ENCODE data around the gene SRRM2.

The SRRM2 gene

DNA sequence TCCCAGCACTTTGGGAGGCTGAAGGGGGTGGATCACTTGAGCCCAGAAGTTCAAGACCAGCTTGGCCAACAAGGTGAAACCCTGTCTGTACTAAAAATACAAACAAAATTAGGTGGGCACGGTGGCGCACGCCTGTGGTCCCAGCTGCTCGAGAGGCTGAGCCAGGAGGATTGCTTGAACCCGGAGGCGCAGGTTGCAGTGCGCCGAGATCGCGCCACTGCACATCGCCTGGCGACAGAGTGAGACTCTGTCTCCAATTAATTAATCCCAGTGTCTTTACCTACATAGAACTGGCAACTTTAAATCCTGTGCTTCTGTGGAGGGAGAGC, 26.2 kb downstream of the SRRM2 start:
- DNase-seq, result no peak

- no peak for DNase-seq
These were observed 26.9 kb downstream of the SRRM2 start for GRCh38 chr16:2779151-2779920.

- no peak for DNase-seq
These were observed 27.8 kb downstream of the SRRM2 start for GRCh38 chr16:2779978-2780898.

DNA sequence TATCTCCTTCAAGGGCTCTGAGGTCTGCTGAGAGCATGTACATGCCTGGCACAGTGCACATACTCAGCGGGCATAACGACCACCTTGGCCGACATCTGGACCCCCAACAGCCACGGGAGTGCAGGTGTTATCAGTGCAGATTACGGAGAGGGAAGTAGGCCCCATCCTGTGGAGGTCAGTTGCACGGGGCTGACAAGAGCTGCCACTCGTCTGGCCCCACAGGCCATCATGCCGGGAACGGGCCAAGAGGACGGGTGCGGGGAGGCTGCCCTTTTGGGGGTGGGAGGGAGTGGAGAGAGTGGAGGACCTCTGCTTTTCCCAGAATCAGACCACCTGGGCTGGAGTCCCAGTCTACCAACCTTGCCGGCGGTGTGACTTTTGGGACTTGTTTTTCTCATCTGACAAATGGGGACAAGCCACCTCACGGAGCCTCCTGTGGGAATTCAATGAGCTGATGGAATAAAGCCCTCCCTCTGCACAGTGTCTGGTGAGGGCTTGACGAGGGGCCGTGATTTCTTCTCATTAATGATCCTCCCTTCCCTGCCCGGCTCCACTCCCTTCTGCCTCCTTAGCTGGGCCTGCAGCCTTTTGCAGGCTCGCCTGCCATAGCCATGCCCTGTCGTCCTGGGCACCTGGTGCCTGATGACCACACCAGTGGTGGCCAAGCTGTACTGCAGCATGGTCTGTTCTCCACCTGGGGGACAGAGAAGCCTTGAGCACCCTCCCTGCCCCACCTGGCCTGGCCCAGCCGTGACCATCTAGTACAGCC, 30.3 kb downstream of the SRRM2 start:
- DNase-seq, result no peak

GRCh38 chr16:2783581-2784357, 31.3 kb downstream of the SRRM2 start:
- DNase-seq, result no peak

DNA sequence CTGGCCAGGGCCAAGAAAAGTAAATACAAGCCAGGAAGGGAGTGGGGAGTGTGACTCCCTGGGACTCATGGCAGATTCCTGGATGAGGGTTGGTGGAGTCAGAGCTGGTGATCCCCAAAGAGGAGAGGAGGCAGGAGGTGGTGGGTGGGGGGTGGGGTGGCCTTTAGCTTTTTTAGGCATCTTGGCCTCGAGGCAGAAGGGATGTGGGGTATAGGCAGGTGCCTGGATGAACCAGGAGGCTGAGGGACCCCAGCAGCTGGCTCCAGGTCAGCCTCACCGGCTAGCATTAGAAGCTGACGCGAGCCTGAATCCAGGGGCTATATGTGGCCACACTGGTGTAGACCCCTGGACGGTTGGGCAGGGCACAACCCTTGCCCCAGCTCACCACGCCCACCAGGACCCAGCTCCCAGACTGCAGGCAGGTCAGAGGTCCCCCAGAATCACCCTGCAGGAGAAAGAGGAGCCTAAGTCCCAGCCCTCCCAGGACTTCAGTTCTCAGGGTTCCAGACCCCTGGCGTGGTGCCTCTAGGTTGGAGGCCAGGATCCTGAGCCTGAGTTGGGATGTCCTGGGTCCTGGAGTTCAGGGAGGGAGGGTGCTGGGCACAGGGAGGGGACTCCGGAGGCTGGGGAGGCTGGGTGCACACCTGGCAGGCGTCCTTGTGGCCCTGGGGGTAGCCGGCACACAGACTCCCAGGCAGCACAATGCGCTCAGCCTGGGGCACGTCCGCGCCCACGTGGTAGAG, 32.1 kb downstream of the SRRM2 start:
- no peak for DNase-seq

DNA sequence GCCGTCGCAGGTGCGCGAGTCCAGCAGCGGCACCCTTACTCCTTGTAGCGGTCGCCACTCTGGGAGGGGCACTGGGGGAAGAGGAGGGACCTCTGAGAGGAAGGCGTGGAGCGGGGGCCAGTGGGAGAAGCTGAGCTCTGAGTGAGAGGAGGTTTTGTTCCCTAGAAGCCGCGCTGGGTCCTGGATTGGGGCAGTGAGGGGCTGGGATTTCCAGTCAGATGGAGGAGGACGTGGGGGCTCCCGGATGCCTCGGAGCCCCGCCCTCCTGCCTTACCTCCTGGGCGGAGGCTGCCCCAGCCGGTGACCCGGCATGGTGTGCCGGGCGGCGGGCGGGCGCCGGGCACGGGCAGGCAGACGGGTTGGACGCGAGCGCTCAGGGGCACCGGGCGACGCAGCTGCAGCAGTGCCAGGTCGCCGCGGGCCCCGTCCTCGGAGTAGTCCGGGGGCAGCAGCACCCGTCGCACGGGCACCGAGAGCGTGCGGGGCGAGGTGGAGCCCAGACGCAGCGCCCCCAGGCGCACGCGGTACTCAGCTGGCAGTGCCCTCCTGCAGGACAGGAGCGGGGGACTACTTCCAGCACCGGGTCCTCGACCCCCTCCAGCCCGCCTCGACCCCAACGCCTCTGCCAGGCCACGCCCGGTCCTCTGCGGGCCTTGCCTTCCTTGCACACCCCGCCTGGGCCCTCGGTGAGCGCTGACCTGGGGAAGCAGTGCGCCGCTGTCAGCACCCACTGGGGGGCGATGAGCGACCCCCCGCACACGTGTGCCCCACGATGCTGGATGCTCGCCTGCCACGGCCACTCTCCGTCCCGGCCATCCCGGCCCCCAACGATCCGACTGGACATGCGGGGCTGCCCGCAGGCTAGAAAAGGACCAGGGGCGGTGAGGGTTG, 32.9 kb downstream of the SRRM2 start:
- peak in 1 of 2 donors; percentile 77 for DNase-seq

DNA sequence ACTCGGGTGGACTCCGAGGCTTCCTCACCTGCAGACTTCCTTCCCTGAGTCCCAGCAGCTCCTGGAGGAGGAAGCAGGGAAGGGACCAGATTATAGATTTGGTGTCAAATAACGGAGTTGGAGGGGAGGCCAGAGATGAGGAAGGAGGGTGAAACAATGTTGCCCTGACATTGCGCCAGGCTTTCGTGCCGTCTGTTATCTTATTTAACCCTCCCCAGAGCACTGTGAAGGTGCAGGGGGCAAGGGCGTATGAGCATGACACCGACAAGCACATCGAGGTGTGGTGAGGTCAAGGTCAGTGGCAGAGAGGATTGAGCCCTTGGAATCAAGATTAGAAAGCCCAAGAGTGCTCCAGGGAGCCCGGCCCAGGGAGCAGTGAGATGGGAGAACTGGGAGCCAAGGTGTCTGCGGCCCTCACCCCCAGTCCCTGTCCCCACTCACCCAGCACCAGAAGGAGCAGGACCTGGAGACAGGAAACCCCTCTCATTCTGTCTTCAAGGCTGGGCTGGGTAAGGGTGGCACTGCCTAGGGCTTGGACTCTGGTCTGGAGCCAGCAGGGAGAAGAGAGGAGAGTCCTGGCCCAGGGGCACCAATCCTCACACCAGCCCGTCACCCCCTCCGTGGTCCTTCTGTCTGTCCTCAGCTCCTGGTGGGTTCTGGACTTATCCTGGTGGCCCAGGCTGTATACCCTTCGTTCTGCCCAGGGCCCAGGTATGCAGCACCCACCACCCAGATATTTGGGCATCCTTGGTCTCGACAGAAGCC, 33.8 kb downstream of the SRRM2 start:
- DNase-seq, result no peak

GRCh38 chr16:2786826-2787151, 34.4 kb downstream of the SRRM2 start:
- DNase-seq, result no peak

- DNase-seq, result no peak
These were observed 35.0 kb downstream of the SRRM2 start, which contains the start of gene PRSS33 for GRCh38 chr16:2787406-2787805. TSS of gene PRSS33 (minus strand) at chr16:2787560. CDS start at chr16:2786547, 1,013 bp downstream.

DNA sequence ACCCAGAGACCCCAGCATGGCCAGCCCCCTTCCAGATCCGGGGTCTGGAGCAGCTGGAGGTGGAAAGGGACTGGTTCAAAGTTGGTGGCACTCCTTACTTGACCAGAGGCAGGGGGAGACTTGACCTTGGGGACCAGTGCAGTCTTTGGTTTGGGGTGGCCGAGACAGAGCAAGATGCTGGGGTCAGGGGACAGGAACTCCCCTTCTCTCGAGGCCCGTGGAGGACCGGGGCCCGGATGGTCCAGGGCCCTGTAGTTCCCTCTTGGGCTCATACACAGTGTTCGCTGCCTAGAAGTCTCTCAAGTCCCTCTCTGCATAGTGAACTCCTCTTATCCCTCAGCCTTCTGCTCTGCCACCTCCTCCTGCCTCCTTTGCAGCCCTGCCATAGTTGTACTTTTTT, 35.5 kb downstream of the SRRM2 start:
- no peak for DNase-seq

- no peak for DNase-seq
These were observed 38.2 kb downstream of the SRRM2 start for GRCh38 chr16:2790631-2791030.

- no peak for DNase-seq
These were observed 38.7 kb downstream of the SRRM2 start for GRCh38 chr16:2791174-2791573.

GRCh38 chr16:2792940-2793339, 40.5 kb downstream of the SRRM2 start:
- peak; percentile 58 to 73 for DNase-seq

GRCh38 chr16:2795395-2796143, 43.1 kb downstream of the SRRM2 start:
- peak; percentile 67 to 79 for DNase-seq

DNA sequence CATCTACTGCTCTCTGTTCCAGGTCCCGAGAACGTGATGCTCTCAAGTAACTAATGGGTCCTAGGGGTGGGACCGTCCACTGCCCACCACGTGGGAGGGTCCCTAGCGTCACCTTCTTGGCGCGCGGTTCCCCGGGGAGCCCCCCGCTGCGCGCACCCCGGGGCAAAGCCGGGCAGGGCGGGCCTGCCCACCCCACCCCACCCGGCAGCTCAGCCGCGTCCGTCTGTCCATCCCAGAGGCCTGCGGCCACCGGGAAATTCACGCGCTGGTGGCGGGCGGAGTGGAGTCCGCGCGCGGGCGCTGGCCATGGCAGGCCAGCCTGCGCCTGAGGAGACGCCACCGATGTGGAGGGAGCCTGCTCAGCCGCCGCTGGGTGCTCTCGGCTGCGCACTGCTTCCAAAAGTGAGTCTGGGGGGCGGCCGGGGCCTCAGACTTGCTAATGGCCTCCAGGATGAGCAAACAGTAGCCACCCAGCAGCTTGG, 46.3 kb downstream of the SRRM2 start:
- no peak for DNase-seq

DNA sequence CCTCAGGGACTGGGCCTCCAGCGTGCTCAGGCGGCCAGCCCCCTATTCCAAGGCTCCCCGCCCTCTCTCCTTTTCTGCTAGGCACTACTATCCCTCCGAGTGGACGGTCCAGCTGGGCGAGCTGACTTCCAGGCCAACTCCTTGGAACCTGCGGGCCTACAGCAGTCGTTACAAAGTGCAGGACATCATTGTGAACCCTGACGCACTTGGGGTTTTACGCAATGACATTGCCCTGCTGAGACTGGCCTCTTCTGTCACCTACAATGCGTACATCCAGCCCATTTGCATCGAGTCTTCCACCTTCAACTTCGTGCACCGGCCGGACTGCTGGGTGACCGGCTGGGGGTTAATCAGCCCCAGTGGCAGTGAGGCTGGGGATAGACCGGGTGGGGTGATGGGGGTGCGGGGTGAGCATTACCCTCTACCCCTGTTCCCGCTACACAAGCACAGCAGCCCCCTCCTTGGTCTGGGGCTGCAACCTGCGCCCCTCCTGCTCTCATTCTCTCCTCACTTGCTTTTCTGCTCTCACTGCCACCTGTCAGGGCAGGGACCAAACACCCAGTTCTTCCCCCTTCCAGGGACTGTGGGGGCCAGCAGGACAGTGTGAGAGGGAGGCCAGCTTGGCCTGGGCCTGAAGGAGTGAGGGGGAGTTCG, 46.9 kb downstream of the SRRM2 start:
- no peak for DNase-seq

- DNase-seq, result peak; percentile 92 to 93
These were observed 47.4 kb downstream of the SRRM2 start for GRCh38 chr16:2799859-2800226.

Data from inflammatory macrophage (primary cell).